HepG2 (cell line): ENCODE measurements around the gene ZNF326. TPM values are rescaled to one million over a fixed set of nuclear protein-coding genes. Genes with fewer than 3 reads are reported as not detected.

Experiments
- CEBPG ChIP-seq: IDR thresholded peaks from 2 replicates; pipeline ENCODE4 v1.6.1; 2016
- HNF4G ChIP-seq, 2 experiments: sonication (generic) in 1 of 2; formaldehyde crosslinking in 1 of 2; IDR thresholded peaks; 2 replicates each; pipeline versions ENCODE4 v1.4.0 to v1.6.1; 2011 to 2020; ENCODE audit warnings: borderline replicate concordance in 2 of 2, low read depth in 2 of 2, mild to moderate bottlenecking in 2 of 2, low read length in 1 of 2, missing genetic modification reagents in 1 of 2, moderate library complexity in 1 of 2
- HOXA5 ChIP-seq: sonication (generic); formaldehyde crosslinking; IDR thresholded peaks from 2 replicates; pipeline ENCODE4 v1.4.0; 2020; ENCODE audit warnings: missing genetic modification reagents
- NAIF1 ChIP-seq: sonication (generic); formaldehyde crosslinking; IDR thresholded peaks from 2 replicates; pipeline ENCODE4 v1.5.0; 2020; ENCODE audit warnings: mild to moderate bottlenecking, missing genetic modification reagents, borderline replicate concordance
- NR2C2 ChIP-seq: sonication (generic); formaldehyde crosslinking; IDR thresholded peaks from 2 replicates; pipeline ENCODE4 v1.4.0; 2020; ENCODE audit warnings: missing genetic modification reagents, mild to moderate bottlenecking, moderate library complexity, borderline replicate concordance
- NR2F2 ChIP-seq: IDR thresholded peaks from 2 replicates; pipeline ENCODE4 v1.6.1; 2012; ENCODE audit warnings: low read depth, inconsistent platforms, borderline replicate concordance
- NR2F6 ChIP-seq, 2 experiments: IDR thresholded peaks; 2 replicates each; pipeline ENCODE4 v1.6.1; 2016; ENCODE audit warnings: antibody characterized with exemption in 1 of 2, mild to moderate bottlenecking in 1 of 2
- PRPF4 ChIP-seq: fragments of 200-400 bp; formaldehyde crosslinking; IDR thresholded peaks from 2 replicates; pipeline ENCODE4 v1.6.1; 2016; ENCODE audit warnings: low read length, low read depth; ENCODE audit not compliant: poor library complexity, severe bottlenecking
- SIX1 ChIP-seq: sonication (generic); formaldehyde crosslinking; IDR thresholded peaks from 2 replicates; pipeline ENCODE4 v1.4.0; 2020; ENCODE audit warnings: missing genetic modification reagents, borderline replicate concordance
- SOX5 ChIP-seq: IDR thresholded peaks from 2 replicates; pipeline ENCODE4 v1.6.1; 2016; ENCODE audit warnings: borderline replicate concordance
- SOX6 ChIP-seq, 2 experiments: fragments of 450-650 bp in 1 of 2; sonication (generic) in 1 of 2; formaldehyde crosslinking in 1 of 2; IDR thresholded peaks; 2 replicates each; pipeline versions ENCODE4 v1.4.0 to v1.6.1; 2017 to 2020; ENCODE audit warnings: antibody characterized with exemption in 1 of 2, mild to moderate bottlenecking in 1 of 2, missing genetic modification reagents in 1 of 2
- ZMYM4 ChIP-seq: sonication (generic); formaldehyde crosslinking; IDR thresholded peaks from 2 replicates; pipeline ENCODE4 v1.8.1; 2023; ENCODE audit warnings: mild to moderate bottlenecking, missing genetic modification reagents
- polyA plus RNA-seq, 8 experiments: library from polyadenylated mRNA; depleted of rRNA in 3 of 8; stranded (reverse) in 7 of 8; unstranded in 1 of 8; fragments of >200 nt; fragmentation: Illumina TruSeq in 4 of 8; extraction: Trizol in 4 of 8; gene quantifications; 2 replicates each; pipeline versions ENCODE4 v1.2.1 to v1.2.3, GENCODE V29; 2011 to 2016; ENCODE audit warnings: low read depth in 4 of 8, missing spikeins in 1 of 8, mixed read lengths in 1 of 8; ENCODE audit not compliant: insufficient read depth in 1 of 8
- total RNA-seq, 5 experiments: library from RNA; depleted of rRNA; stranded (reverse); fragments of >200 nt; fragmentation: Illumina TruSeq; extraction: Trizol; gene quantifications; 2 replicates each; pipeline ENCODE4 v1.2.3, GENCODE V29; 2016; ENCODE audit warnings: low read depth in 1 of 5
- TF ChIP-seq, protein P1 (sequence below): sonication (generic); formaldehyde crosslinking; IDR thresholded peaks from 2 replicates; pipeline ENCODE4 v1.5.1; 2020; ENCODE audit warnings: mild to moderate bottlenecking, missing genetic modification reagents, borderline replicate concordance
- TF ChIP-seq, protein P2 (sequence below): IDR thresholded peaks from 2 replicates; pipeline ENCODE4 v1.6.1; 2016
- TF ChIP-seq, protein P3 (sequence below): sonication (generic); formaldehyde crosslinking; IDR thresholded peaks from 2 replicates; pipeline ENCODE4 v1.4.0; 2020; ENCODE audit warnings: mild to moderate bottlenecking, low read depth, missing genetic modification reagents

Gene ZNF326
- total and polyA plus RNA-seq, 2 of the 13 experiments (the other 11 are each of a cell fraction or from before 2014, with no cell fraction given) = 6.3 to 16.4 TPM

DNA sequence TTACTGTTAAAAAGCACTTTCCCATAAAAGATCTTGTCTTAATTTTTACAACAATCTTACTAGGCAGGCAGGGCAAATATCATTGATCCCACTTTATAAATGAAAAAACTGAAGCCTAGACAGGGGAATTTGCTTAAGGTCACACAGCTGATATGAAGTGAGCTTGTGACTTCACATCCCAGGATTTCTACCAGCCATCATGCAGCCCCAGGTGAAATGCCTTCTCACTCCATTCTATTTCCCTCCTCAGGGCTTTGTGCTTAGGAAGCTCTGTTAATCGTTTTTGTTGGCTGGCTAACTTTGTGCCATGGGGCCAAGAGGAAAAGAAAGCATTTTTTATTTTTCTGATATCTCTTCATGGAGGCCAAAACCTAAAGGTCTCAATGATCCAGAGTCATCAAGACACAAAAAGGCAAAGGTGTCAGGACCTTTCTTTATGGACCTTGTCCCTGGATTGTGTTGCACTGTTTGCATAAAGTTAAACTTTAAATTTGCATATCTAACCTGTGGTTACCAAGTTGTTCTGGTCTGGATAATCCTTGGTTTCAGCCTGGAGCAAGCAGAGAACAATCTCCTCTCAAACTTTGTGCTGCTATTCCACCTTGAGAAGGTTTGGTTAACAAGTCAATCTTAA is 44.8 kb upstream of the ZNF326 start (continued):
- TF ChIP-seq, protein P1, sequence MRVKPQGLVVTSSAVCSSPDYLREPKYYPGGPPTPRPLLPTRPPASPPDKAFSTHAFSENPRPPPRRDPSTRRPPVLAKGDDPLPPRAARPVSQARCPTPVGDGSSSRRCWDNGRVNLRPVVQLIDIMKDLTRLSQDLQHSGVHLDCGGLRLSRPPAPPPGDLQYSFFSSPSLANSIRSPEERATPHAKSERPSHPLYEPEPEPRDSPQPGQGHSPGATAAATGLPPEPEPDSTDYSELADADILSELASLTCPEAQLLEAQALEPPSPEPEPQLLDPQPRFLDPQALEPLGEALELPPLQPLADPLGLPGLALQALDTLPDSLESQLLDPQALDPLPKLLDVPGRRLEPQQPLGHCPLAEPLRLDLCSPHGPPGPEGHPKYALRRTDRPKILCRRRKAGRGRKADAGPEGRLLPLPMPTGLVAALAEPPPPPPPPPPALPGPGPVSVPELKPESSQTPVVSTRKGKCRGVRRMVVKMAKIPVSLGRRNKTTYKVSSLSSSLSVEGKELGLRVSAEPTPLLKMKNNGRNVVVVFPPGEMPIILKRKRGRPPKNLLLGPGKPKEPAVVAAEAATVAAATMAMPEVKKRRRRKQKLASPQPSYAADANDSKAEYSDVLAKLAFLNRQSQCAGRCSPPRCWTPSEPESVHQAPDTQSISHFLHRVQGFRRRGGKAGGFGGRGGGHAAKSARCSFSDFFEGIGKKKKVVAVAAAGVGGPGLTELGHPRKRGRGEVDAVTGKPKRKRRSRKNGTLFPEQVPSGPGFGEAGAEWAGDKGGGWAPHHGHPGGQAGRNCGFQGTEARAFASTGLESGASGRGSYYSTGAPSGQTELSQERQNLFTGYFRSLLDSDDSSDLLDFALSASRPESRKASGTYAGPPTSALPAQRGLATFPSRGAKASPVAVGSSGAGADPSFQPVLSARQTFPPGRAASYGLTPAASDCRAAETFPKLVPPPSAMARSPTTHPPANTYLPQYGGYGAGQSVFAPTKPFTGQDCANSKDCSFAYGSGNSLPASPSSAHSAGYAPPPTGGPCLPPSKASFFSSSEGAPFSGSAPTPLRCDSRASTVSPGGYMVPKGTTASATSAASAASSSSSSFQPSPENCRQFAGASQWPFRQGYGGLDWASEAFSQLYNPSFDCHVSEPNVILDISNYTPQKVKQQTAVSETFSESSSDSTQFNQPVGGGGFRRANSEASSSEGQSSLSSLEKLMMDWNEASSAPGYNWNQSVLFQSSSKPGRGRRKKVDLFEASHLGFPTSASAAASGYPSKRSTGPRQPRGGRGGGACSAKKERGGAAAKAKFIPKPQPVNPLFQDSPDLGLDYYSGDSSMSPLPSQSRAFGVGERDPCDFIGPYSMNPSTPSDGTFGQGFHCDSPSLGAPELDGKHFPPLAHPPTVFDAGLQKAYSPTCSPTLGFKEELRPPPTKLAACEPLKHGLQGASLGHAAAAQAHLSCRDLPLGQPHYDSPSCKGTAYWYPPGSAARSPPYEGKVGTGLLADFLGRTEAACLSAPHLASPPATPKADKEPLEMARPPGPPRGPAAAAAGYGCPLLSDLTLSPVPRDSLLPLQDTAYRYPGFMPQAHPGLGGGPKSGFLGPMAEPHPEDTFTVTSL (CRISPR knock-in tag) = peak; percentile 47; the same call in 1 of the 2 replicates
- TF ChIP-seq SOX5 (CRISPR knock-in tag) (peak; percentile 53; the same call in 1 of the 2 replicates), HNF4G (IDR thresholded peaks at IDR 0.05; ENCODE audit: borderline replicate concordance, low read depth, low read length) (no peak), HNF4G (CRISPR knock-in tag; IDR thresholded peaks at IDR 0.05; ENCODE audit: borderline replicate concordance, low read depth) (peak; percentile 49; the same call in 1 of the 2 replicates), PRPF4 (no peak), SOX6 (IDR thresholded peaks at IDR 0.05) (no peak), SOX6 (CRISPR knock-in tag; IDR thresholded peaks at IDR 0.05) (peak; percentile 69; the same call in 1 of the 2 replicates), SIX1 (peak; percentile 67; the same call in 1 of the 2 replicates), HOXA5 (CRISPR knock-in tag) (no peak), NR2C2 (CRISPR knock-in tag) (0 out of 2 replicates have a peak, but pooled peaks have one; percentile 9), NR2F6 (IDR thresholded peaks at IDR 0.05) (peak; percentile 85), NR2F6 (CRISPR knock-in tag; IDR thresholded peaks at IDR 0.05) (peak; percentile 60; the same call in 1 of the 2 replicates), CEBPG (peak; percentile 14; the same call in 1 of the 2 replicates), NAIF1 (CRISPR knock-in tag) (no peak), ZMYM4 (CRISPR knock-in tag) (0 out of 2 replicates have a peak, but pooled peaks have one; percentile 23), NR2F2 (peak; percentile 82)
- TF ChIP-seq, protein P2, sequence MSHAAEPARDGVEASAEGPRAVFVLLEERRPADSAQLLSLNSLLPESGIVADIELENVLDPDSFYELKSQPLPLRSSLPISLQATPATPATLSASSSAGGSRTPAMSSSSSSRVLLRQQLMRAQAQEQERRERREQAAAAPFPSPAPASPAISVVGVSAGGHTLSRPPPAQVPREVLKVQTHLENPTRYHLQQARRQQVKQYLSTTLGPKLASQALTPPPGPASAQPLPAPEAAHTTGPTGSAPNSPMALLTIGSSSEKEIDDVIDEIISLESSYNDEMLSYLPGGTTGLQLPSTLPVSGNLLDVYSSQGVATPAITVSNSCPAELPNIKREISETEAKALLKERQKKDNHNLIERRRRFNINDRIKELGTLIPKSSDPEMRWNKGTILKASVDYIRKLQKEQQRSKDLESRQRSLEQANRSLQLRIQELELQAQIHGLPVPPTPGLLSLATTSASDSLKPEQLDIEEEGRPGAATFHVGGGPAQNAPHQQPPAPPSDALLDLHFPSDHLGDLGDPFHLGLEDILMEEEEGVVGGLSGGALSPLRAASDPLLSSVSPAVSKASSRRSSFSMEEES (CRISPR knock-in tag) = 0 out of 2 replicates have a peak, but pooled peaks have one; percentile 9
- TF ChIP-seq, protein P3, sequence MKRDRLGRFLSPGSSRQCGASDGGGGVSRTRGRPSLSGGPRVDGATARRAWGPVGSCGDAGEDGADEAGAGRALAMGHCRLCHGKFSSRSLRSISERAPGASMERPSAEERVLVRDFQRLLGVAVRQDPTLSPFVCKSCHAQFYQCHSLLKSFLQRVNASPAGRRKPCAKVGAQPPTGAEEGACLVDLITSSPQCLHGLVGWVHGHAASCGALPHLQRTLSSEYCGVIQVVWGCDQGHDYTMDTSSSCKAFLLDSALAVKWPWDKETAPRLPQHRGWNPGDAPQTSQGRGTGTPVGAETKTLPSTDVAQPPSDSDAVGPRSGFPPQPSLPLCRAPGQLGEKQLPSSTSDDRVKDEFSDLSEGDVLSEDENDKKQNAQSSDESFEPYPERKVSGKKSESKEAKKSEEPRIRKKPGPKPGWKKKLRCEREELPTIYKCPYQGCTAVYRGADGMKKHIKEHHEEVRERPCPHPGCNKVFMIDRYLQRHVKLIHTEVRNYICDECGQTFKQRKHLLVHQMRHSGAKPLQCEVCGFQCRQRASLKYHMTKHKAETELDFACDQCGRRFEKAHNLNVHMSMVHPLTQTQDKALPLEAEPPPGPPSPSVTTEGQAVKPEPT (CRISPR knock-in tag) = no peak
